SK-N-SH treated with all-trans-retinoic acid at 6 μM for 48 hours (cell line): ENCODE results near the gene BEND5.

Experiments used
- ATAC-seq: fragments of 200-7000 bp; cut with Tn5 transposase; 3 replicates; pipeline ENCODE4 v1.9.1; 2020; ENCODE audit warnings: mild to moderate bottlenecking, moderate library complexity
- CSDC2 ChIP-seq: fragments of 250-450 bp; sonication (Bioruptor Pico); IDR thresholded peaks from 2 replicates; pipeline ENCODE4 v1.5.0; 2020; ENCODE audit warnings: mild to moderate bottlenecking, moderate library complexity
- CSRNP3 ChIP-seq: fragments of 250-450 bp; sonication (Bioruptor Pico); IDR thresholded peaks from 2 replicates; pipeline ENCODE4 v1.5.1; 2021; ENCODE audit warnings: mild to moderate bottlenecking, moderate library complexity
- ESRRG ChIP-seq: fragments of 250-450 bp; sonication (Bioruptor Pico); IDR thresholded peaks from 2 replicates; pipeline ENCODE4 v1.6.1; 2021; ENCODE audit warnings: mild to moderate bottlenecking
- GLIS3 ChIP-seq: fragments of 250-450 bp; sonication (Bioruptor Pico); IDR thresholded peaks from 2 replicates; pipeline ENCODE4 v1.5.0; 2020; ENCODE audit warnings: mild to moderate bottlenecking, moderate library complexity
- OSR1 ChIP-seq: fragments of 250-450 bp; sonication (Bioruptor Pico); IDR thresholded peaks from 2 replicates; pipeline ENCODE4 v1.8.0; 2022; ENCODE audit warnings: moderate library complexity, mild to moderate bottlenecking, inconsistent platforms
- SNAI2 ChIP-seq: fragments of 250-450 bp; sonication (Bioruptor Pico); IDR thresholded peaks from 2 replicates; pipeline ENCODE4 v1.5.0; 2020; ENCODE audit warnings: mild to moderate bottlenecking, moderate library complexity
- TCF4 ChIP-seq: fragments of 250-450 bp; sonication (Bioruptor Pico); IDR thresholded peaks from 2 replicates; pipeline ENCODE4 v1.8.0; 2021; ENCODE audit warnings: mild to moderate bottlenecking, moderate library complexity, borderline replicate concordance
- TOX ChIP-seq: fragments of 250-450 bp; sonication (Bioruptor Pico); IDR thresholded peaks from 2 replicates; pipeline ENCODE4 v1.8.0; 2021; ENCODE audit warnings: mild to moderate bottlenecking, moderate library complexity, borderline replicate concordance
- ZC3H10 ChIP-seq: fragments of 250-450 bp; sonication (Bioruptor Pico); IDR thresholded peaks from 2 replicates; pipeline ENCODE4 v1.5.1; 2021; ENCODE audit warnings: mild to moderate bottlenecking, moderate library complexity
- ZFP30 ChIP-seq: fragments of 450-650 bp; formaldehyde crosslinking; IDR thresholded peaks from 2 replicates; pipeline ENCODE4 v1.5.0; 2022; ENCODE audit warnings: mild to moderate bottlenecking, moderate library complexity
- ZNF565 ChIP-seq: fragments of 450-650 bp; formaldehyde crosslinking; conservative IDR thresholded peaks from 2 replicates; pipeline ENCODE4 v1.5.0; 2020; ENCODE audit warnings: low read depth, mild to moderate bottlenecking, moderate library complexity
- ZNF8 ChIP-seq: fragments of 450-650 bp; formaldehyde crosslinking; IDR thresholded peaks from 2 replicates; pipeline ENCODE4 v1.5.0; 2020; ENCODE audit warnings: mild to moderate bottlenecking, moderate library complexity
- TF ChIP-seq, protein P1 (sequence below): fragments of 250-450 bp; sonication (Bioruptor Pico); IDR thresholded peaks from 2 replicates; pipeline ENCODE4 v1.5.0; 2020; ENCODE audit warnings: mild to moderate bottlenecking, moderate library complexity
- TF ChIP-seq, protein P2 (sequence below): fragments of 250-450 bp; sonication (Bioruptor Pico); IDR thresholded peaks from 2 replicates; pipeline ENCODE4 v1.8.0; 2021; ENCODE audit warnings: low read depth, mild to moderate bottlenecking, moderate library complexity, borderline replicate concordance
- TF ChIP-seq, protein P3 (sequence below): fragments of 250-450 bp; sonication (Bioruptor Pico); IDR thresholded peaks from 2 replicates; pipeline ENCODE4 v1.5.1; 2020; ENCODE audit warnings: low read depth, mild to moderate bottlenecking, moderate library complexity

BEND5 gene

GRCh38 chr1:48773133-48773532, 3.6 kb downstream of the BEND5 start:
- ATAC-seq = no peak

GRCh38 chr1:48772211-48772610, 4.5 kb downstream of the BEND5 start:
- no peak for ATAC-seq
- TF ChIP-seq TOX (no peak), ZFP30 (no peak), ZC3H10 (CRISPR knock-in tag) (no peak), SNAI2 (CRISPR knock-in tag) (no peak), ESRRG (CRISPR knock-in tag) (no peak), CSDC2 (CRISPR knock-in tag) (no peak)
- TF ChIP-seq, protein P1, sequence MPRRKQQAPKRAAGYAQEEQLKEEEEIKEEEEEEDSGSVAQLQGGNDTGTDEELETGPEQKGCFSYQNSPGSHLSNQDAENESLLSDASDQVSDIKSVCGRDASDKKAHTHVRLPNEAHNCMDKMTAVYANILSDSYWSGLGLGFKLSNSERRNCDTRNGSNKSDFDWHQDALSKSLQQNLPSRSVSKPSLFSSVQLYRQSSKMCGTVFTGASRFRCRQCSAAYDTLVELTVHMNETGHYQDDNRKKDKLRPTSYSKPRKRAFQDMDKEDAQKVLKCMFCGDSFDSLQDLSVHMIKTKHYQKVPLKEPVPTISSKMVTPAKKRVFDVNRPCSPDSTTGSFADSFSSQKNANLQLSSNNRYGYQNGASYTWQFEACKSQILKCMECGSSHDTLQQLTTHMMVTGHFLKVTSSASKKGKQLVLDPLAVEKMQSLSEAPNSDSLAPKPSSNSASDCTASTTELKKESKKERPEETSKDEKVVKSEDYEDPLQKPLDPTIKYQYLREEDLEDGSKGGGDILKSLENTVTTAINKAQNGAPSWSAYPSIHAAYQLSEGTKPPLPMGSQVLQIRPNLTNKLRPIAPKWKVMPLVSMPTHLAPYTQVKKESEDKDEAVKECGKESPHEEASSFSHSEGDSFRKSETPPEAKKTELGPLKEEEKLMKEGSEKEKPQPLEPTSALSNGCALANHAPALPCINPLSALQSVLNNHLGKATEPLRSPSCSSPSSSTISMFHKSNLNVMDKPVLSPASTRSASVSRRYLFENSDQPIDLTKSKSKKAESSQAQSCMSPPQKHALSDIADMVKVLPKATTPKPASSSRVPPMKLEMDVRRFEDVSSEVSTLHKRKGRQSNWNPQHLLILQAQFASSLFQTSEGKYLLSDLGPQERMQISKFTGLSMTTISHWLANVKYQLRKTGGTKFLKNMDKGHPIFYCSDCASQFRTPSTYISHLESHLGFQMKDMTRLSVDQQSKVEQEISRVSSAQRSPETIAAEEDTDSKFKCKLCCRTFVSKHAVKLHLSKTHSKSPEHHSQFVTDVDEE = no peak

More at GRCh38 chr1:48773133-48773532, 3.6 kb downstream of the BEND5 start:
- TF ChIP-seq ZNF8 = no peak

DNA sequence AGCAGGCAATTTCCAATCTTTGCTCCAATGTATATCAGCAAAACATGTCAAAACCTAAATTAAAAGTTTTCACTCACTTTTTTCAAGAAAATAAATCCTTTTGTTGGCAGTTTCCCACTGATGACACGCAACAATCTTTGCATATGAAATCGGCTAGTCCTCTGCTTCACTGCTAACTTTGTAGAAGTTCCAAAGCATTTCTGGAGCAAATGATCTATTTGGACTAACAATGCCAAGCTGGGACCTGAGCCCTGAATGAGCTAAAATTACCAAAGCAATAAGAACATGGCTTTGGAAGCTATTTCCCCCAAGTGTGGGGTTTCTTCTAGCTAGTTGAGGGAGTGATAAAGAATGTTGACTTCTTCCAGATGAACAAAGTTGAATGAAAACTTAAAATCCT, 5.1 kb downstream of the BEND5 start:
- TF ChIP-seq CSRNP3 = no peak
- TF ChIP-seq, protein P1 = no peak
- no peak for TF ChIP-seq SNAI2 (CRISPR knock-in tag)
- TF ChIP-seq ZNF565 (CRISPR knock-in tag) = no peak
- TF ChIP-seq, all 23 proteins: peak for 0
- no peak for ATAC-seq

- TF ChIP-seq ZNF565 (CRISPR knock-in tag) = no peak
- TF ChIP-seq, protein P1 = no peak
- no peak for TF ChIP-seq SNAI2 (CRISPR knock-in tag)
- no peak for TF ChIP-seq ZNF8
- TF ChIP-seq OSR1 (CRISPR knock-in tag) = no peak
- TF ChIP-seq TCF4 = no peak
- TF ChIP-seq GLIS3 (CRISPR knock-in tag) = no peak
Observed at GRCh38 chr1:48767975-48768510, 8.6 kb downstream of the BEND5 start.

DNA sequence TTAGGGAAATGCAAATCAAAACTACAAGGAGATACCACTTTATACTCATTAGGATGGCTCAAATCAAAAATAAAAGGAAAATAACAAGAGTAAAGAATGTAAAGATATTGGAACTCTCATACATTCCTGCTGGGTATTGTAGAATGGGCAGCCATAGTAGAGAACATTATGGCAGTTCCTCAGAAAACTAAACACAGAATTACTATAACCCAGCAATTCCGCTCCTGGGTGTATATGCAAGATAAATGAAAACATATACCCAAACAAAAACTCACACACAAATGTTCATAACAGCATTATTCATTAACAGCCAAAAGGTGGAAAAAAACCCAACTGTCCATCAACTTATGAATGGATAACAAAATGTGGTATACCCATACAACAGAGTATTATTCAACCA, 11.4 kb downstream of the BEND5 start:
- TF ChIP-seq ESRRG (CRISPR knock-in tag) = no peak
- TF ChIP-seq CSDC2 (CRISPR knock-in tag) = no peak
- TF ChIP-seq, protein P2, sequence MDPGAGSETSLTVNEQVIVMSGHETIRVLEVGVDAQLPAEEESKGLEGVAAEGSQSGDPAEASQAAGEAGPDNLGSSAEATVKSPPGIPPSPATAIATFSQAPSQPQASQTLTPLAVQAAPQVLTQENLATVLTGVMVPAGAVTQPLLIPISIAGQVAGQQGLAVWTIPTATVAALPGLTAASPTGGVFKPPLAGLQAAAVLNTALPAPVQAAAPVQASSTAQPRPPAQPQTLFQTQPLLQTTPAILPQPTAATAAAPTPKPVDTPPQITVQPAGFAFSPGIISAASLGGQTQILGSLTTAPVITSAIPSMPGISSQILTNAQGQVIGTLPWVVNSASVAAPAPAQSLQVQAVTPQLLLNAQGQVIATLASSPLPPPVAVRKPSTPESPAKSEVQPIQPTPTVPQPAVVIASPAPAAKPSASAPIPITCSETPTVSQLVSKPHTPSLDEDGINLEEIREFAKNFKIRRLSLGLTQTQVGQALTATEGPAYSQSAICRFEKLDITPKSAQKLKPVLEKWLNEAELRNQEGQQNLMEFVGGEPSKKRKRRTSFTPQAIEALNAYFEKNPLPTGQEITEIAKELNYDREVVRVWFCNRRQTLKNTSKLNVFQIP = no peak
- TF ChIP-seq TCF4 = no peak
- no peak for TF ChIP-seq ZNF565 (CRISPR knock-in tag)
- TF ChIP-seq, protein P3, sequence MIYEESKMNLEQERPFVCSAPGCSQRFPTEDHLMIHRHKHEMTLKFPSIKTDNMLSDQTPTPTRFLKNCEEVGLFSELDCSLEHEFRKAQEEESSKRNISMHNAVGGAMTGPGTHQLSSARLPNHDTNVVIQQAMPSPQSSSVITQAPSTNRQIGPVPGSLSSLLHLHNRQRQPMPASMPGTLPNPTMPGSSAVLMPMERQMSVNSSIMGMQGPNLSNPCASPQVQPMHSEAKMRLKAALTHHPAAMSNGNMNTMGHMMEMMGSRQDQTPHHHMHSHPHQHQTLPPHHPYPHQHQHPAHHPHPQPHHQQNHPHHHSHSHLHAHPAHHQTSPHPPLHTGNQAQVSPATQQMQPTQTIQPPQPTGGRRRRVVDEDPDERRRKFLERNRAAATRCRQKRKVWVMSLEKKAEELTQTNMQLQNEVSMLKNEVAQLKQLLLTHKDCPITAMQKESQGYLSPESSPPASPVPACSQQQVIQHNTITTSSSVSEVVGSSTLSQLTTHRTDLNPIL (CRISPR knock-in tag) = no peak
- TF ChIP-seq ZFP30 = no peak
- no peak for TF ChIP-seq TOX
- no peak for ATAC-seq

More at GRCh38 chr1:48767975-48768510, 8.6 kb downstream of the BEND5 start:
- no peak for ATAC-seq
